PC-3 (cell line): ENCODE results near the gene BDKRB1.

Experiments used
- EZH2 ChIP-seq: fragments of 300-600 bp; sonication (generic); IDR thresholded peaks from one replicate; pipeline ENCODE4 v1.6.1; 2017; ENCODE audit warnings: antibody characterized with exemption, mild to moderate bottlenecking, low read length; ENCODE audit not compliant: unreplicated experiment
- EZH2phosphoT487 ChIP-seq: fragments of 300-600 bp; sonication (generic); IDR thresholded peaks from 2 replicates; pipeline ENCODE4 v1.6.1; 2018; ENCODE audit warnings: mild to moderate bottlenecking, antibody characterized with exemption, low read length, borderline replicate concordance
- TF ChIP-seq, protein P1 (sequence below): fragments of 300-600 bp; sonication (generic); conservative IDR thresholded peaks from 2 replicates; pipeline ENCODE4 v1.5.1; 2017; ENCODE audit warnings: antibody characterized with exemption, low read depth, mild to moderate bottlenecking, low read length

DNA sequence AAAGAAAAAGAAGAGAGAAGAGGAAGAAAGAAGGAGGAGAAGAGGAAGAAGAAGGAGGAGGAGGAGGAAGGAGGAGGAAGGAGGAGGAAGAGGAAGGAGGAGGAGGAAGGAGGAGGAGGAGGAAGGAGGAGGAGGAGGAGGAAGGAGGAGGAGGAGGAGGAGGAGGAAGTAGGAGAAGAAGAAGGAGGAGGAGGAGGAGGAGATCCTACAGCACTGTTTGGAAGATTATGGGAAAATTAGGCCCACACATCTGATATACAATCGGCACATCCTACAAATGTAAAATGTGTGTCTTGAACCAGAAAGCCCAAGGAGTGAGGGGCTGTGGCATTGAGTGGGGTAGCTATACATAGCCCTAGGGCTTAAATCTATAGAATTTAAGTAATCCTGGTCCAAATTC lies 39.4 kb upstream of the BDKRB1 start:
- TF ChIP-seq, protein P1, sequence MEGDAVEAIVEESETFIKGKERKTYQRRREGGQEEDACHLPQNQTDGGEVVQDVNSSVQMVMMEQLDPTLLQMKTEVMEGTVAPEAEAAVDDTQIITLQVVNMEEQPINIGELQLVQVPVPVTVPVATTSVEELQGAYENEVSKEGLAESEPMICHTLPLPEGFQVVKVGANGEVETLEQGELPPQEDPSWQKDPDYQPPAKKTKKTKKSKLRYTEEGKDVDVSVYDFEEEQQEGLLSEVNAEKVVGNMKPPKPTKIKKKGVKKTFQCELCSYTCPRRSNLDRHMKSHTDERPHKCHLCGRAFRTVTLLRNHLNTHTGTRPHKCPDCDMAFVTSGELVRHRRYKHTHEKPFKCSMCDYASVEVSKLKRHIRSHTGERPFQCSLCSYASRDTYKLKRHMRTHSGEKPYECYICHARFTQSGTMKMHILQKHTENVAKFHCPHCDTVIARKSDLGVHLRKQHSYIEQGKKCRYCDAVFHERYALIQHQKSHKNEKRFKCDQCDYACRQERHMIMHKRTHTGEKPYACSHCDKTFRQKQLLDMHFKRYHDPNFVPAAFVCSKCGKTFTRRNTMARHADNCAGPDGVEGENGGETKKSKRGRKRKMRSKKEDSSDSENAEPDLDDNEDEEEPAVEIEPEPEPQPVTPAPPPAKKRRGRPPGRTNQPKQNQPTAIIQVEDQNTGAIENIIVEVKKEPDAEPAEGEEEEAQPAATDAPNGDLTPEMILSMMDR: no peak
- TF ChIP-seq EZH2 (no peak), EZH2phosphoT487 (no peak)
